H9 (cell line): ENCODE results near the gene ATP8A2. TPM values are rescaled to one million over a fixed set of nuclear protein-coding genes. Genes with fewer than 3 reads are reported as not detected.

Source experiments
- DNase-seq: peaks from one replicate; pipeline ENCODE4 v3.0.0-alpha.2; 2017
- H2AFZ ChIP-seq: one replicate; pipeline ENCODE4 v1.6.1; 2013; ENCODE audit warnings: mild to moderate bottlenecking, low read length, control low read depth, moderate library complexity
- H2AK5ac ChIP-seq: 2 replicates; pipeline ENCODE4 v1.6.1; 2013; ENCODE audit warnings: low read length, control low read depth, mixed read lengths; ENCODE audit not compliant: insufficient read length
- H2BK120ac ChIP-seq: one replicate; pipeline ENCODE4 v1.6.1; 2013; ENCODE audit warnings: low read depth, mild to moderate bottlenecking, low read length, control low read depth, inconsistent platforms; ENCODE audit not compliant: poor library complexity, severe bottlenecking
- H2BK12ac ChIP-seq: 2 replicates; pipeline ENCODE4 v1.6.1; 2013; ENCODE audit warnings: low read length, control low read depth, mixed read lengths, low read depth; ENCODE audit not compliant: insufficient read length
- H2BK15ac ChIP-seq: 2 replicates; pipeline ENCODE4 v1.6.1; 2013; ENCODE audit warnings: low read depth, low read length, control low read depth
- H2BK20ac ChIP-seq: one replicate; pipeline ENCODE4 v1.6.1; 2013; ENCODE audit warnings: low read depth, mild to moderate bottlenecking, low read length, control low read depth, inconsistent platforms; ENCODE audit not compliant: poor library complexity, severe bottlenecking
- H2BK5ac ChIP-seq: 2 replicates; pipeline ENCODE4 v1.6.1; 2013; ENCODE audit warnings: low read length, control low read depth, mixed read lengths; ENCODE audit not compliant: insufficient read length
- H3K14ac ChIP-seq: 2 replicates; pipeline ENCODE4 v1.6.1; 2013; ENCODE audit warnings: low read length, control low read depth; ENCODE audit not compliant: insufficient read depth
- H3K18ac ChIP-seq: 2 replicates; pipeline ENCODE4 v1.6.1; 2013; ENCODE audit warnings: low read depth, mild to moderate bottlenecking, mixed read lengths, low read length, control low read depth; ENCODE audit not compliant: insufficient read length
- H3K23ac ChIP-seq: 2 replicates; pipeline ENCODE4 v1.6.1; 2013; ENCODE audit warnings: low read length, control low read depth, mixed read lengths, low read depth; ENCODE audit not compliant: insufficient read length
- H3K23me2 ChIP-seq: 2 replicates; pipeline ENCODE4 v1.6.1; 2013; ENCODE audit warnings: low read depth, mild to moderate bottlenecking, mixed read lengths, low read length, control low read depth; ENCODE audit not compliant: insufficient read length, poor library complexity, severe bottlenecking
- H3K27ac ChIP-seq: 2 replicates; pipeline ENCODE4 v1.5.1; 2013; ENCODE audit warnings: low read length, control low read depth, mixed read lengths, low read depth; ENCODE audit not compliant: insufficient read length
- H3K27me3 ChIP-seq: 2 replicates; pipeline ENCODE4 v1.6.1; 2013; ENCODE audit warnings: low read length, control low read depth, inconsistent platforms; ENCODE audit not compliant: insufficient read depth
- H3K4ac ChIP-seq: 2 replicates; pipeline ENCODE4 v1.6.1; 2013; ENCODE audit warnings: low read depth, mild to moderate bottlenecking, control low read depth, inconsistent platforms, low read length, moderate library complexity
- H3K4me1 ChIP-seq: 2 replicates; pipeline ENCODE4 v1.6.1; 2013; ENCODE audit warnings: low read length, control low read depth, inconsistent platforms; ENCODE audit not compliant: insufficient read depth
- H3K4me2 ChIP-seq: 2 replicates; pipeline ENCODE4 v1.6.1; 2013; ENCODE audit warnings: low read length, control low read depth, mixed read lengths; ENCODE audit not compliant: insufficient read length, insufficient read depth
- H3K56ac ChIP-seq: 2 replicates; pipeline ENCODE4 v1.6.1; 2013; ENCODE audit warnings: low read depth, mild to moderate bottlenecking, mixed read lengths, low read length, control low read depth; ENCODE audit not compliant: insufficient read length
- H3K79me1 ChIP-seq: 2 replicates; pipeline ENCODE4 v1.6.1; 2013; ENCODE audit warnings: low read depth, mild to moderate bottlenecking, moderate library complexity, low read length, control low read depth, inconsistent platforms; ENCODE audit not compliant: insufficient read depth, poor library complexity, severe bottlenecking
- H3K79me2 ChIP-seq: 2 replicates; pipeline ENCODE4 v1.6.1; 2013; ENCODE audit warnings: low read length, control low read depth, inconsistent platforms; ENCODE audit not compliant: insufficient read depth
- H3K9ac ChIP-seq: 2 replicates; pipeline ENCODE4 v1.6.1; 2013; ENCODE audit warnings: low read length, control low read depth, mixed read lengths; ENCODE audit not compliant: insufficient read length; ENCODE audit errors: extremely low read depth
- H3K9me3 ChIP-seq: one replicate; pipeline ENCODE4 v1.6.1; 2013; ENCODE audit warnings: low read depth, low read length, inconsistent platforms; ENCODE audit not compliant: control insufficient read depth
- H3T11ph ChIP-seq: one replicate; pipeline ENCODE4 v1.6.1; 2013; ENCODE audit warnings: mild to moderate bottlenecking, low read length, control low read depth, inconsistent platforms
- H4K20me1 ChIP-seq: one replicate; pipeline ENCODE4 v1.6.1; 2013; ENCODE audit not compliant: control insufficient read depth, insufficient read length, insufficient read depth
- H4K5ac ChIP-seq: 2 replicates; pipeline ENCODE4 v1.6.1; 2013; ENCODE audit warnings: low read depth, mild to moderate bottlenecking, mixed read lengths, low read length, control low read depth; ENCODE audit not compliant: insufficient read length
- H4K8ac ChIP-seq: replicated peaks from 2 replicates; pipeline ENCODE4 v1.6.1; 2013; ENCODE audit warnings: low read length, control low read depth, mixed read lengths, low read depth; ENCODE audit not compliant: insufficient read length
- H4K91ac ChIP-seq: 2 replicates; pipeline ENCODE4 v1.6.1; 2013; ENCODE audit warnings: low read depth, mild to moderate bottlenecking, moderate library complexity, mixed read lengths, low read length, control low read depth; ENCODE audit not compliant: insufficient read length
- H3K27ac Mint-ChIP-seq, 3 experiments: 2 replicates in 2 of 3; 3 replicates in 1 of 3; pipeline ENCODE4 v1.8.0; 2020 to 2021; ENCODE audit warnings: mixed read lengths in 3 of 3, mild to moderate bottlenecking in 1 of 3, moderate library complexity in 1 of 3
- H3K27me3 Mint-ChIP-seq: 2 replicates; pipeline ENCODE4 v1.8.0; 2021; ENCODE audit warnings: low read depth, mild to moderate bottlenecking, moderate library complexity, mixed read lengths
- H3K36me3 Mint-ChIP-seq, 3 experiments: 2 replicates in 2 of 3; 3 replicates in 1 of 3; pipeline ENCODE4 v1.8.0; 2020 to 2021; ENCODE audit warnings: low read depth in 3 of 3, mixed read lengths in 3 of 3; ENCODE audit not compliant: insufficient read depth in 1 of 3
- H3K4me1 Mint-ChIP-seq, 2 experiments: 2 replicates each; pipeline ENCODE4 v1.8.0; 2020; ENCODE audit warnings: mixed read lengths in 2 of 2
- H3K4me3 Mint-ChIP-seq, 2 experiments: 2 replicates in 1 of 2; 3 replicates in 1 of 2; pipeline ENCODE4 v1.8.0; 2020 to 2021; ENCODE audit warnings: mild to moderate bottlenecking in 2 of 2, mixed read lengths in 2 of 2, moderate library complexity in 1 of 2
- H3K9me3 Mint-ChIP-seq, 2 experiments: 2 replicates in 1 of 2; 3 replicates in 1 of 2; pipeline ENCODE4 v1.8.0; 2020; ENCODE audit warnings: mild to moderate bottlenecking in 2 of 2, mixed read lengths in 2 of 2, moderate library complexity in 1 of 2
- CTCF ChIP-seq: fragments of 200-600 bp; sonication (generic); conservative IDR thresholded peaks from 3 replicates; pipeline ENCODE4 v1.8.0; 2021; ENCODE audit warnings: antibody characterized with exemption, mild to moderate bottlenecking
- WGBS: extraction: QIAGEN DNeasy Blood & Tissue Kit; methylation state at CpG from one replicate; pipeline ENCODE4 v1.1.7; 2013; ENCODE audit warnings: missing lambda C conversion rate, low lambda C conversion rate, mixed read lengths; ENCODE audit not compliant: insufficient read length; ENCODE audit errors: extremely low coverage; 5-methylcytosine and 5-hydroxymethylcytosine counted together
- total RNA-seq: library from RNA; stranded (reverse); gene quantifications from 2 replicates; pipeline ENCODE4 v1.2.1, GENCODE V29; 2021

ATP8A2 gene
- total RNA-seq, 1 experiment from 2014 or later = 18.2 TPM

DNA sequence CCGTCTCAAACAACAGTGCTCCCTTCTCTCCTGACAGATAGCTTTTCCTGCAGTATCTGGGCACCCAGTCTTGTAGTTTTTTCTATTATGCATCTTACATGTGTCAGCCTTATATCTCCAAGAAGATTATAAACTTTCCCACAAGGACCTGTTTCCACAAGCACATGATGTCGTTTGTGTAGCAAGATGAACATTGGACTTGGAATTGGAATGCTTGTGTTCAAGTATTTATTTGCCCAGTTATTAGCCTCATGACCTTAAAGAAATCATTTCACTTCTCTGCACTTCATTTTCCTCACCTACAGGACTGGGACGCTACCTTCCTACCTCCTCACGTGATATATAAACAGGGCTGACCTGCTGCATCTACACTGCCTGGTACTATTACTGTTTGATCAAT lies 658.6 kb downstream of the ATP8A2 start:
- WGBS = no CpG with 5 or more reads among the region's 4 CpGs
- no peak overlapping the region for H3K14ac ChIP-seq
- Mint-ChIP-seq H3K9me3 (peaks cover 5 to 17% of the 10 kb centered on the region in 2 experiments; a peak in 4 of 5 replicates), H3K4me3 (no peak overlapping the region), H3K27ac (no peak overlapping the region; a peak in 2 of 7 replicates), H3K4me1 (peaks cover 28 to 41% of the 10 kb centered on the region in 2 experiments), H3K36me3 (peaks cover 8 to 12% (median 9%) of the 10 kb centered on the region in 3 experiments), H3K27me3 (no peaks in the 10 kb centered on the region)
- H2BK12ac ChIP-seq = no peak overlapping the region
- no peaks in the 10 kb centered on the region for H3K9me3 ChIP-seq
- no peaks in the 10 kb centered on the region for H3K79me2 ChIP-seq
- no peak overlapping the region for H3K4ac ChIP-seq
- no peak overlapping the region for H2BK15ac ChIP-seq
- no peaks in the 10 kb centered on the region for H3K79me1 ChIP-seq
- H3K27ac ChIP-seq = no peak overlapping the region
- no peaks in the 10 kb centered on the region for H4K20me1 ChIP-seq
- H3K9ac ChIP-seq = no peak overlapping the region
- H3K4me1 ChIP-seq = peaks cover 1% of the 10 kb centered on the region; the same call in 1 of the 2 replicates
- no peak for DNase-seq
- no peak overlapping the region for H2BK120ac ChIP-seq
- H3K23me2 ChIP-seq = no peaks in the 10 kb centered on the region
- no peak overlapping the region for H4K8ac ChIP-seq
- no peak overlapping the region for H3T11ph ChIP-seq
- no peaks in the 10 kb centered on the region for H3K27me3 ChIP-seq
- no peak overlapping the region for H2AFZ ChIP-seq
- no peak overlapping the region for H3K18ac ChIP-seq
- H4K5ac ChIP-seq = no peak overlapping the region
- no peak overlapping the region for H3K23ac ChIP-seq
- no peak overlapping the region for H2AK5ac ChIP-seq
- H2BK20ac ChIP-seq = no peak overlapping the region
- no peak overlapping the region for H3K56ac ChIP-seq
- H4K91ac ChIP-seq = no peak overlapping the region
- H2BK5ac ChIP-seq = no peak overlapping the region
- TF ChIP-seq CTCF = no peak
- no peak overlapping the region for H3K4me2 ChIP-seq
